GM10266 (cell line): Measurements from ENCODE around the gene SRPK3.

Experiments
- DNase-seq: peaks from one replicate; pipeline ENCODE4 v3.0.0; 2012; ENCODE audit errors: extremely low spot score
- TF ChIP-seq, protein P1 (sequence below): IDR thresholded peaks from 2 replicates; pipeline ENCODE4 v1.5.1; 2012; ENCODE audit warnings: mild to moderate bottlenecking, low read depth; ENCODE audit not compliant: control insufficient read depth, insufficient read depth; ENCODE audit errors: missing control alignments

The SRPK3 gene

DNA sequence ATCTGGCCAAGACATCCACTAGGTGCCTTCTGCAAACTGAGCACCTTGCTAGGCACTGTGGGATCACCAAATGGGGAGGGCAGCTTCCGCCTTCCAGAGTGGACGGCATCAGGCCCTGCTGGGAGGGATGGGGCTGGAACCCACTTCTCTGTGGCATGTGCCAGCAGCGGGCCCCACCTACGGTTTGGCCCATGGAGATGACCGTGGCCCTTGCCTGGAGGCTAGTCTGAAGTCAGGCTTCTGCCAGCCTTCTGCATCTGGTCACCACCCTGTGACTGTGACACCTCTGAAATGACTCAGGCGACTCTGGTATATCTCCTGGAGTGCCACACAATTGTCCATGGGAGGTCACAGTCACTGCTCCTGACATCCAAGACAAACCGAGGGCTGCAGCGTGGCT, 20.8 kb downstream of the SRPK3 start:
- no peak for DNase-seq
- TF ChIP-seq, protein P1, sequence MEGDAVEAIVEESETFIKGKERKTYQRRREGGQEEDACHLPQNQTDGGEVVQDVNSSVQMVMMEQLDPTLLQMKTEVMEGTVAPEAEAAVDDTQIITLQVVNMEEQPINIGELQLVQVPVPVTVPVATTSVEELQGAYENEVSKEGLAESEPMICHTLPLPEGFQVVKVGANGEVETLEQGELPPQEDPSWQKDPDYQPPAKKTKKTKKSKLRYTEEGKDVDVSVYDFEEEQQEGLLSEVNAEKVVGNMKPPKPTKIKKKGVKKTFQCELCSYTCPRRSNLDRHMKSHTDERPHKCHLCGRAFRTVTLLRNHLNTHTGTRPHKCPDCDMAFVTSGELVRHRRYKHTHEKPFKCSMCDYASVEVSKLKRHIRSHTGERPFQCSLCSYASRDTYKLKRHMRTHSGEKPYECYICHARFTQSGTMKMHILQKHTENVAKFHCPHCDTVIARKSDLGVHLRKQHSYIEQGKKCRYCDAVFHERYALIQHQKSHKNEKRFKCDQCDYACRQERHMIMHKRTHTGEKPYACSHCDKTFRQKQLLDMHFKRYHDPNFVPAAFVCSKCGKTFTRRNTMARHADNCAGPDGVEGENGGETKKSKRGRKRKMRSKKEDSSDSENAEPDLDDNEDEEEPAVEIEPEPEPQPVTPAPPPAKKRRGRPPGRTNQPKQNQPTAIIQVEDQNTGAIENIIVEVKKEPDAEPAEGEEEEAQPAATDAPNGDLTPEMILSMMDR, result no peak

DNA sequence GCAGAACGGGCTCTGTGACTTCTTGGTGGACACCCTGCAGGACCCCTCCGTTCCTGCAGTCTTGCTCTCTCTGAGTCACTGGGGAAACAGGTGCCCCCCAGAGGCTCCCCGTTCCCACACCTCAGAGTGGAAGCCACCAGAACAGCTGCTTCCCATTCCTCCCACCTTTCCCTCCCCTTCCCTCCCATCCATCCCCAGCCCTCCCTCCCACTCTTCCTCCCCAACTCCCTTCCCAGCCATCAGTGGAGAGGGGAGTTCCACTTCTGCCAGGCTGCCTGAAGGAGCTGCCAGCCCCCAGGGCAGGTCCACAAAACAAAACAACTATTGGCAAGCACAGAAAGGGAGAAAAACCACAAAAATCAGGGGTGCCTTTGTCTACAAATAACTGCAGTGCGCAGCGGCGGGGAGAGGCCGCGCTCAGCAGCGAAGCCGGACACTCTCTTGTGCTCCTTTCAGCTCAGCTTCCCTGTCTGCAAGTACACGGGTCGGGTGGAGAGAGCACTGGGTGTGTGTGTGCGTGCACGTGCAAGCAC, 21.7 kb downstream of the SRPK3 start:
- TF ChIP-seq, protein P1, result no peak
- DNase-seq, result no peak

DNA sequence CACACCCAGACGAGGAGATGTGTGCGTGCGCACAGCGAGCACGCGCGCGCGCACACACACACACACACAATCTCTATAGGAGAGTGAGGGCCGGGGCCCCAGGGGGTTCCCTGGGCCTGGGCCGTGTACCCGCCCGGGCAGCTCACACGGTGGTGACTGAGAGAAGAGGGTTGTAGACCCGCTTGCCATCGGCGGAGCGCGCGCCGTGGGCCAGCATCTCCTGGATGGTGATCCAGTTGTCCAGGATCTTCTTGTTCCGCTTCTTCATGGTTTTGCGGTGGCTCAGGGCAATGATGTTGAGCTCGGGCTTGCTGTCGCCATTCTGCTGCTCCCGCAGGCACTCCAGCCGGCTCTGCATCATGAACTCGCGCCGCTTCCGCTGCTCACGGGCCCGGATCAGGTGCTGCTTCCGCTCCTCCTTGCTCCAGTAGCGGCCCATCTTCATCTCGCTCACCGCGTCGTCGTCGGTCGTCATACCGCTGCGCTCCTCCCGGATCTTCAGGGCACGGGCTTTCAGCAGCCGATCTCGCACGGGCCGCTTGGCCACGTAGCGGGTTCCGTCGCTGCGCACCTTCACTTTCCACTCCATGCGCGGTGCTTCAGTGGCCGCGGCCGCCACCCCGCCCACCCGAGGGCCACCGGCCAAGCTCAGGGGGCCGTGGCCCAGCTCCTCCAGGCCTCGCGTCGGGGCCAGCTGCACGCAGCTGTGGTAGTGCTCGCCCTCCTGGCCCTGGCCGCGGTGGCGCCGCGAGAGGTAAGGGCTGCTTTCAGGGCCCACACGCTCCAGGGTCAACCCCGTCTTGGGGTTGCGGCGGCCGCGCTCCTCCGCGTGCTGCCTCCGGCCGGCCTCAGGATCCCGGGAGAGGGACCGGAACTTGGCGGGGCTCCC, 22.6 kb downstream of the SRPK3 start:
- TF ChIP-seq, protein P1, result no peak

DNA sequence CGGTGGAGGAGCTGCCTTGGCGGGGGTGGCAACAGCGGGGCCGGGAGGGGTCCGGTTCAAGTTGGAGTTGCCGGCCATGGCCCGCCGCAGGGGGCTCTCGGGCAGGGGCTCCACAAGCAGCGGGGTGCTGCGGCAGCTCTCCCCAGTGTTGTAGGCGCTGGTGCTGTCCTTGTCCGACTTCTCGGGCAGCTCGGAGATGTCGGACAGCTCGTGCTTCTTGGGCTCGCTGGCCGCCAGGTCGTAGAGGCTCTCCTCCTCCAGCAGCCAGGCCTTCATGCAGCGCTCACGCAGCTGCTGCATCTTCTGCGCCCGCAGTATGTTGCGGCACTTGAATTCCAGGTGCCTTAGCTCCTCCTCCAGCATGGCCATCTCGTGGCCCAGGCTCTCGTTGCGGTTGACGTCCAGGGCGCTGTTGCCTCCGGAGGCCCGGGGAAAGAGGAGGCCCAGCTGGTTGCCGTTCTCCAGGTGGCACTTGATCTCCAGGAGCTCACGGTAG, 23.3 kb downstream of the SRPK3 start:
- TF ChIP-seq, protein P1, result no peak
- DNase-seq, result no peak

More for the DNA sequence above, 22.6 kb downstream of the SRPK3 start:
- DNase-seq, result no peak

DNA sequence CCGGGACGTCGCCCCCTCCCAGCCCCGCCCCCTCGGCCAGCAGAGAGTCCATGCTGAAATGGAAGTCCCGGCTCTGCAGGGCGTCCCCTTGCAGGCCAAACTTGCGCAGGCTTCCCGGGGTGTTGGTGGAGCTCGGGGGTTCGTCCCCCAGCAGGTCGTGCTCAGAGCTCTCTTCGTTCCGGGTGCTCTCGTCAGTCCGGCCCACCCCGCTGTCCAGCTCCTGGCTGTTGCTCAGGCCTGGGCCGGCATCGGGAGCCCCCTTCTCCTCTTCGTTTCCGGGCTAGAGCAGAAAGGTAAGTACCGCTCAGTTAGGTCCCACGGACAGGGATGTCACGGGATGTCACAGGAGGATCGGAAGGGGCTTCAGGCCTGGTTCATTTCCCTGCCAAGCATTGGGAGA, 23.8 kb downstream of the SRPK3 start:
- TF ChIP-seq, protein P1, result no peak
- DNase-seq, result no peak

DNA sequence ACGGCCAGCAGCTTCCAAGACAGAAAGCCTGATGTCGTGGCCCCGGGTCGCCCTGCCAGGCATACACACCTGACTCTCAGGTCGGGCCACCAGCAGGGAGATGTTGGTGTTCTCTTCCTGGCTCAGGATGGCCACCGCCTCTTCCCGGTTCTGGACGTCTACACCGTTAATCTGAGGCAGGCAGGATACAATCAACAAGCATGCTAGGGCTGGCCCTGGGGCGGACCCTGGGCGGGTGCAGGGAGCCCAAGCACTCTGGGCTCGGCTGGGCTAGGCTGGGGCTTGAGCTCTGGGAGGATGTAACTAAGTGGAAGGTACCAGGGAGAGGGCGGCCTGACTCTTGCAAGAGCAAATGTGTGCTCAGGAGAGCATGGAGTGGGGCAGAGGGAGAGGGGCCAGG, 24.6 kb downstream of the SRPK3 start:
- no peak for DNase-seq
- TF ChIP-seq, protein P1, result no peak
